Activated CD8-positive, alpha-beta T cell treated with anti-CD3 and anti-CD28 coated beads, Interleukin-2, amount 10 ng/mL, durations not matched to agents 7 days and 5 days (primary cell): ENCODE results near the gene PARD3B. TPM values are rescaled to one million over a fixed set of nuclear protein-coding genes. Genes with fewer than 3 reads are reported as not detected.

Experiments used
- ATAC-seq: fragments of 150-1000 bp; cut with Tn5 transposase; one replicate; pipeline ENCODE4 v1.10.0; 2021; ENCODE audit warnings: moderate library complexity
- CTCF ChIA-PET: fragments of 350-600 bp; sonication (Branson Sonifier 250); formaldehyde crosslinking; loops from one replicate; lab custom pipeline; 2021; ENCODE audit warnings: antibody characterized with exemption; lab: Charles Lee
- POLR2A ChIA-PET: fragments of 350-600 bp; sonication (Branson Sonifier 250); formaldehyde crosslinking; loops from one replicate; lab custom pipeline; 2021; ENCODE audit warnings: antibody characterized with exemption; lab: Charles Lee
- DNase-seq: peaks from one replicate; pipeline ENCODE4 v3.0.0-alpha.2; 2020
- H3K27ac Mint-ChIP-seq: one replicate; pipeline ENCODE4 v1.8.0; 2021; ENCODE audit warnings: mild to moderate bottlenecking, mixed read lengths
- H3K27me3 Mint-ChIP-seq: one replicate; pipeline ENCODE4 v1.8.0; 2021; ENCODE audit warnings: low read depth, mixed read lengths
- H3K36me3 Mint-ChIP-seq: one replicate; pipeline ENCODE4 v1.8.0; 2021; ENCODE audit warnings: low read depth, mixed read lengths
- H3K4me1 Mint-ChIP-seq: one replicate; pipeline ENCODE4 v1.8.0; 2021; ENCODE audit warnings: low read depth, mixed read lengths
- H3K4me3 Mint-ChIP-seq: one replicate; pipeline ENCODE4 v1.8.0; 2021; ENCODE audit warnings: mild to moderate bottlenecking, mixed read lengths
- H3K9me3 Mint-ChIP-seq: one replicate; pipeline ENCODE4 v1.8.0; 2022; ENCODE audit warnings: mixed read lengths; ENCODE audit not compliant: insufficient read depth
- total RNA-seq, 2 experiments: library from RNA; stranded (reverse); gene quantifications; one replicate each; pipeline ENCODE4 v1.2.3, GENCODE V29; 2021

The PARD3B gene
- total RNA-seq, 2 experiments from 2014 or later = 0.76 to 1.0 TPM

GRCh38 chr2:205089958-205090357 lies 544.7 kb downstream of the PARD3B start:
- Mint-ChIP-seq H3K27ac (no peak overlapping the region), H3K36me3 (peaks cover 3% of the 10 kb centered on the region), H3K9me3 (peaks cover 8% of the 10 kb centered on the region), H3K4me1 (peaks cover 12% of the 10 kb centered on the region), H3K4me3 (no peak overlapping the region), H3K27me3 (no peaks in the 10 kb centered on the region)
- no peak for ATAC-seq
- POLR2A ChIA-PET = no interaction called here
- CTCF ChIA-PET = no interaction called here
- no peak for DNase-seq

GRCh38 chr2:205091411-205091810 lies 546.1 kb downstream of the PARD3B start:
- Mint-ChIP-seq H3K27me3 (no peaks in the 10 kb centered on the region), H3K4me3 (no peak overlapping the region), H3K36me3 (peaks cover 3% of the 10 kb centered on the region), H3K9me3 (peaks cover 8% of the 10 kb centered on the region), H3K4me1 (peaks cover 12% of the 10 kb centered on the region), H3K27ac (no peak overlapping the region)
- no peak for DNase-seq
- ATAC-seq = no peak
- POLR2A ChIA-PET = no interaction called here
- CTCF ChIA-PET = interaction anchor here (1.3 kb wide), 1 partner anchor 15 kb away, joined by 3 read pairs; no protein-coding TSS in a partner anchor

GRCh38 chr2:205094031-205094430 lies 548.8 kb downstream of the PARD3B start:
- H3K27ac Mint-ChIP-seq = no peak overlapping the region
- H3K9me3 Mint-ChIP-seq = peaks cover 8% of the 10 kb centered on the region
- DNase-seq (no peak), ATAC-seq (no peak)
- H3K4me3 Mint-ChIP-seq = no peak overlapping the region
- ChIA-PET POLR2A (no interaction called here), CTCF (no interaction called here)
- H3K4me1 Mint-ChIP-seq = peaks cover 12% of the 10 kb centered on the region
- H3K27me3 Mint-ChIP-seq = no peaks in the 10 kb centered on the region
- H3K36me3 Mint-ChIP-seq = peaks cover 3% of the 10 kb centered on the region

- H3K4me1 Mint-ChIP-seq = no peaks in the 10 kb centered on the region
- H3K4me3 Mint-ChIP-seq = no peak overlapping the region
- CTCF ChIA-PET = no interaction called here
Measured at GRCh38 chr2:205103699-205104098, 558.4 kb downstream of the PARD3B start.

GRCh38 chr2:205107810-205108209 lies 562.5 kb downstream of the PARD3B start:
- no peak for DNase-seq
- ChIA-PET CTCF (no interaction called here), POLR2A (no interaction called here)
- Mint-ChIP-seq H3K36me3 (no peaks in the 10 kb centered on the region), H3K9me3 (no peaks in the 10 kb centered on the region), H3K27me3 (no peaks in the 10 kb centered on the region), H3K4me3 (no peak overlapping the region), H3K27ac (no peak overlapping the region), H3K4me1 (peaks cover 2% of the 10 kb centered on the region)
- no peak for ATAC-seq

More at GRCh38 chr2:205103699-205104098, 558.4 kb downstream of the PARD3B start:
- H3K36me3 Mint-ChIP-seq = no peaks in the 10 kb centered on the region
- POLR2A ChIA-PET = no interaction called here
- no peak overlapping the region for H3K27ac Mint-ChIP-seq
- H3K9me3 Mint-ChIP-seq = no peaks in the 10 kb centered on the region
- H3K27me3 Mint-ChIP-seq = no peaks in the 10 kb centered on the region
- DNase-seq (no peak), ATAC-seq (no peak)

GRCh38 chr2:205115511-205115910 lies 570.2 kb downstream of the PARD3B start:
- CTCF ChIA-PET = no interaction called here
- H3K27ac Mint-ChIP-seq = no peak overlapping the region

GRCh38 chr2:205117125-205117524 lies 571.9 kb downstream of the PARD3B start:
- Mint-ChIP-seq H3K27me3 (no peaks in the 10 kb centered on the region), H3K9me3 (peaks cover 8% of the 10 kb centered on the region), H3K27ac (no peak overlapping the region), H3K4me3 (no peak overlapping the region), H3K36me3 (peaks cover 6% of the 10 kb centered on the region), H3K4me1 (peaks cover 2% of the 10 kb centered on the region)
- ChIA-PET CTCF (no interaction called here), POLR2A (no interaction called here)
- DNase-seq = no peak
- no peak for ATAC-seq

More at GRCh38 chr2:205115511-205115910, 570.2 kb downstream of the PARD3B start:
- Mint-ChIP-seq H3K9me3 (peaks cover 8% of the 10 kb centered on the region), H3K36me3 (peaks cover 6% of the 10 kb centered on the region), H3K27me3 (no peaks in the 10 kb centered on the region), H3K4me1 (peaks cover 4% of the 10 kb centered on the region), H3K4me3 (no peak overlapping the region)
- POLR2A ChIA-PET = no interaction called here
- DNase-seq (no peak), ATAC-seq (no peak)

GRCh38 chr2:205119136-205119535 lies 573.9 kb downstream of the PARD3B start:
- DNase-seq = no peak
- Mint-ChIP-seq H3K9me3 (peaks cover 5% of the 10 kb centered on the region), H3K36me3 (peaks cover 6% of the 10 kb centered on the region), H3K4me3 (no peak overlapping the region), H3K27me3 (no peaks in the 10 kb centered on the region), H3K4me1 (peaks cover 2% of the 10 kb centered on the region), H3K27ac (no peak overlapping the region)
- ChIA-PET POLR2A (no interaction called here), CTCF (no interaction called here)
- ATAC-seq = no peak

- ChIA-PET POLR2A (no interaction called here), CTCF (no interaction called here)
- no peak for DNase-seq
- no peak overlapping the region for H3K27ac Mint-ChIP-seq
- peaks cover 31% of the 10 kb centered on the region for H3K4me1 Mint-ChIP-seq
- H3K4me3 Mint-ChIP-seq = no peak overlapping the region
- H3K27me3 Mint-ChIP-seq = no peaks in the 10 kb centered on the region
- H3K36me3 Mint-ChIP-seq = peaks cover 13% of the 10 kb centered on the region
- peaks cover 3% of the 10 kb centered on the region for H3K9me3 Mint-ChIP-seq
- no peak for ATAC-seq
Measured at GRCh38 chr2:205128726-205129125, 583.5 kb downstream of the PARD3B start.

- peak overlapping the region; percentile 71 for H3K27ac Mint-ChIP-seq
- CTCF ChIA-PET = interaction anchor here (1.4 to 2.4 kb wide), 3 partner anchors 43 to 257 kb away, joined by 4 to 21 read pairs (median 5); no protein-coding TSS in a partner anchor
- peaks cover 13% of the 10 kb centered on the region for H3K36me3 Mint-ChIP-seq
- POLR2A ChIA-PET = no interaction called here
- DNase-seq = no peak
- no peaks in the 10 kb centered on the region for H3K27me3 Mint-ChIP-seq
- H3K9me3 Mint-ChIP-seq = peaks cover 3% of the 10 kb centered on the region
- peaks cover 32% of the 10 kb centered on the region for H3K4me1 Mint-ChIP-seq
- no peak overlapping the region for H3K4me3 Mint-ChIP-seq
- ATAC-seq = peak; percentile 57
Measured at GRCh38 chr2:205129531-205129930, 584.3 kb downstream of the PARD3B start.

GRCh38 chr2:205130111-205130829 lies 585.0 kb downstream of the PARD3B start:
- peaks cover 2% of the 10 kb centered on the region for H3K9me3 Mint-ChIP-seq
- peaks cover 39% of the 10 kb centered on the region for H3K4me1 Mint-ChIP-seq
- ChIA-PET POLR2A (no interaction called here), CTCF (interaction anchor here (0.6 to 2.4 kb wide), 13 partner anchors 10 to 870 kb away, joined by 3 to 21 read pairs (median 3); no protein-coding TSS in a partner anchor)
- peaks cover 13% of the 10 kb centered on the region for H3K36me3 Mint-ChIP-seq
- ATAC-seq = peak; percentile 39
- DNase-seq = peak; percentile 26
- no peaks in the 10 kb centered on the region for H3K27me3 Mint-ChIP-seq
- H3K4me3 Mint-ChIP-seq = no peak overlapping the region
- H3K27ac Mint-ChIP-seq = peak overlapping the region; percentile 71

- CTCF ChIA-PET = no interaction called here
- Mint-ChIP-seq H3K4me1 (peaks cover 33% of the 10 kb centered on the region), H3K27me3 (no peaks in the 10 kb centered on the region), H3K4me3 (no peak overlapping the region), H3K36me3 (peaks cover 13% of the 10 kb centered on the region), H3K9me3 (no peaks in the 10 kb centered on the region), H3K27ac (no peak overlapping the region)
- ATAC-seq = no peak
- DNase-seq = no peak
- POLR2A ChIA-PET = no interaction called here
Measured at GRCh38 chr2:205133544-205133943, 588.3 kb downstream of the PARD3B start.
